ENCODE results near the gene PTPRCAP. TPM values are rescaled to one million over a fixed set of nuclear protein-coding genes. Genes with fewer than 3 reads are reported as not detected.

The PTPRCAP gene
- total and polyA plus RNA-seq, 2 donors (not counting 1 experiment from before 2014, with no cell fraction given): 266 to 565 TPM

- H3K36me3 ChIP-seq (replicated peaks in 1 of 2; ENCODE audit: control extremely low read depth in 1 of 2, control insufficient read depth in 1 of 2, extremely low read depth in 1 of 2, insufficient read depth in 2 of 2, low read length in 1 of 2): peaks cover 2 to 9% of the 10 kb centered on the region in 2 experiments
- peak overlapping the region; percentile 97 for H3K4me2 ChIP-seq (replicated peaks; ENCODE audit: low read depth, low read length, poor library complexity, severe bottlenecking)
- peaks cover 54 to 90% of the 10 kb centered on the region in 2 donors for H3K4me1 ChIP-seq (ENCODE audit: control insufficient read depth in 2 of 2, insufficient read depth in 2 of 2, low read length in 2 of 2)
- POLR2A ChIA-PET: interaction anchor here (0.6 to 10.4 kb wide), 22 partner anchors 11 to 844 kb away, joined by 3 to 215 read pairs (median 4); partner anchors contain the start of genes AIP, CLCF1, CORO1B and PITPNM1
- CTCF ChIA-PET: interaction anchor here (0.6 to 1.8 kb wide), 7 partner anchors 18 to 164 kb away, joined by 3 to 9 read pairs (median 4); partner anchors contain the start of genes AIP, PPP1CA and PTPRCAP
- intact Hi-C loops (cut with micrococcal nuclease): no loop called here
- no peaks in the 10 kb centered on the region for H3K27me3 ChIP-seq (replicated peaks in 1 of 4; ENCODE audit: control extremely low read depth in 1 of 4, control insufficient read depth in 3 of 4, insufficient read depth in 4 of 4, low read length in 3 of 4)
- peak overlapping the region; percentile 91 for H3K9ac ChIP-seq (ENCODE audit: low read length)
- H3K79me2 ChIP-seq (ENCODE audit: control insufficient read depth, insufficient read depth, low read length): peaks cover 57% of the 10 kb centered on the region
- H3K4me3 ChIP-seq (ENCODE audit: control extremely low read depth in 1 of 5, extremely low read depth in 1 of 5, insufficient read depth in 1 of 5, low read depth in 2 of 5, low read length in 4 of 5): peak overlapping the region; percentile 70 to 78 (median 75)
- TF ChIP-seq EZH2 (IDR thresholded peaks at IDR 0.05; ENCODE audit: borderline replicate concordance, insufficient read depth, low read depth, low read length, poor library complexity, severe bottlenecking) (no peak), CTCF (IDR thresholded peaks at IDR 0.05) (no peak)
- Mint-ChIP-seq H3K4me3 (peak overlapping the region; percentile 89), H3K4me1 (peaks cover 61% of the 10 kb centered on the region), H3K27me3 (no peaks in the 10 kb centered on the region), H3K9me3 (ENCODE audit: insufficient read depth) (no peaks in the 10 kb centered on the region), H3K27ac (peak overlapping the region; percentile 97)
- ATAC-seq (ENCODE audit: low read depth): no peak
- no peak for DNase-seq
- H3K9me3 ChIP-seq (ENCODE audit: control extremely low read depth in 1 of 3, control insufficient read depth in 2 of 3, insufficient read depth in 1 of 3, low read length in 2 of 3): peaks cover 0 to 12% (median 0%) of the 10 kb centered on the region in 3 donors
- H2AFZ ChIP-seq (ENCODE audit: insufficient read depth, low read depth, low read length, poor library complexity, severe bottlenecking): peak overlapping the region; percentile 83
- WGBS (ENCODE audit: insufficient coverage): 83% methylated on average over 3 of the region's 3 CpGs
- H4K20me1 ChIP-seq (ENCODE audit: control insufficient read depth, insufficient read depth, low read length, poor library complexity, severe bottlenecking): peaks cover 10% of the 10 kb centered on the region
- H3K27ac ChIP-seq (ENCODE audit: low read length in 2 of 2): peak overlapping the region; percentile 82 to 94
Observed at GRCh38 chr11:67465189-67465510, 27.7 kb upstream of the PTPRCAP start.
